GM18505 (cell line): ENCODE measurements around the gene TBCD.

Experiments used
- ATAC-seq: cut with Tn5 transposase; IDR thresholded peaks from one replicate; pipeline ENCODE4 v1.9.1; 2021; ENCODE audit not compliant: unreplicated experiment
- POLR2A ChIP-seq: IDR thresholded peaks from 4 replicates; pipeline ENCODE4 v1.6.1; 2011; ENCODE audit warnings: borderline replicate concordance; ENCODE audit not compliant: insufficient read depth, insufficient read length; ENCODE audit errors: extremely low read depth

The TBCD gene

DNA sequence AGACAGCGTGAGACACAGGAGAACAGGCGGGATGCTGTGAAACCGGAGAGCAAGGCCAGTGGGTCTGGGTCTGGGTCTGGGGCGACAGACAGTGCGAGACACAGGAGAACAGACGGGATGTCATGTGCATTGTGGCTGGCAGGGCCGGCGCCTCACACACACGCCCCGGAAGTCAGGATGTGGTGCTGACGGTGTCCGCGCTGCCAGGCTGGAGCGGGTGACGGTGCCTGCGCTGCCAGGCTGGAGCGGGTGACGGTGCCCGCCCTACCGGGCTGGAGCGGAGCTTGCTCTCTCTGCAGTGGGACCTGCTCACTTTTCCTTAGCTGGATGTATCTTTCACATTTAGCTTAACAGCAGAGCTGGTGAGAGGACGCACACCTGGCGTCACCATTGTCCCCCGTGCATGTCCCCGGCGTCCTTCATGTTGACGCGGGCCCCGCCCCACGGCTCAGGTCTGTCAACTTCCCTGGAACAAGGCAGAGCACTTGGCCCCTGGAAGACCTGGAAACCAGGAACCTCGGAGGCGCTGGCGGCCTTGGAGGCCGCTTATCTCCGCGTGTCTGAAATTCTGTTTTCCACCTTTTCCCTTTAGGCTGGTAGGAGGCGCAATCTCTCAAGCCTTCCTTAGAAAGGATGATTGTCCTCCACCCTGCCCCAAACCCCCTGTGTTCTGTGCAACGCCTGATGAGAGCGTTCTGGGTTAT, 131.0 kb downstream of the TBCD start:
- TF ChIP-seq POLR2A, result no peak
- no peak for ATAC-seq

GRCh38 chr17:82883419-82884031, 131.7 kb downstream of the TBCD start:
- ATAC-seq, result no peak
- no peak for TF ChIP-seq POLR2A

DNA sequence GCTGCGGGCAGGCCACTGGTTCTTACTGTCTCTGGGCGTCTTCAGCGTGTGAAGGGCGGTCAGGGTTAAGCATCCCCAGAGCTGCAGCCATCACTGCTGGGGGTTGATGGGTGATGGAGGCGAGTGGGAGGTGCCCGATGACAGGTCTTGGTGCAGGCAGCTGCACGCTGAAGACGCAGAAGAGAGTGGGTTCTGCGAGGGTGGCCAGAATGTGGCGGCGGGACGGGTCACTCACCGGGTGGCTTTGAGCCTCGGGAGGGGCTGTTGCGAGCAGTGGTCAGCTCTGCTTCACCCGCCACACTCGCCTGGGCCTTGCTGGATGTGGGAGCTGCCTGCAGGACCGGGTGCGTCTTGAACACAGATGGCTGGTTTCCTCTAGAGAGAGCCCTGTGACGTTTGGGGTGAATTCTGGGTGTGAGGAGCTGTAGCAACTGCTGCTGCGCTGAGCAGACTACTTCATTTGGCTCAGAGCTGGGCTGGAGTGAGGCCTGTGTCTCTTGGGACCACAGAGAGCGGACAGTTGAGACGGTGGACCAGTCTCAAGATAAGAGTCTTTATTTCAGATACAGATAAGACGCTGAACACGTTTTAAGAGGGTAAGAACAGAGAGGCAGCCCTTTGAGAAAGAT, 132.6 kb downstream of the TBCD start:
- no peak for TF ChIP-seq POLR2A
- no peak for ATAC-seq

- ATAC-seq, result no peak
- TF ChIP-seq POLR2A, result no peak
Measured at GRCh38 chr17:82884970-82885353, 133.1 kb downstream of the TBCD start.

DNA sequence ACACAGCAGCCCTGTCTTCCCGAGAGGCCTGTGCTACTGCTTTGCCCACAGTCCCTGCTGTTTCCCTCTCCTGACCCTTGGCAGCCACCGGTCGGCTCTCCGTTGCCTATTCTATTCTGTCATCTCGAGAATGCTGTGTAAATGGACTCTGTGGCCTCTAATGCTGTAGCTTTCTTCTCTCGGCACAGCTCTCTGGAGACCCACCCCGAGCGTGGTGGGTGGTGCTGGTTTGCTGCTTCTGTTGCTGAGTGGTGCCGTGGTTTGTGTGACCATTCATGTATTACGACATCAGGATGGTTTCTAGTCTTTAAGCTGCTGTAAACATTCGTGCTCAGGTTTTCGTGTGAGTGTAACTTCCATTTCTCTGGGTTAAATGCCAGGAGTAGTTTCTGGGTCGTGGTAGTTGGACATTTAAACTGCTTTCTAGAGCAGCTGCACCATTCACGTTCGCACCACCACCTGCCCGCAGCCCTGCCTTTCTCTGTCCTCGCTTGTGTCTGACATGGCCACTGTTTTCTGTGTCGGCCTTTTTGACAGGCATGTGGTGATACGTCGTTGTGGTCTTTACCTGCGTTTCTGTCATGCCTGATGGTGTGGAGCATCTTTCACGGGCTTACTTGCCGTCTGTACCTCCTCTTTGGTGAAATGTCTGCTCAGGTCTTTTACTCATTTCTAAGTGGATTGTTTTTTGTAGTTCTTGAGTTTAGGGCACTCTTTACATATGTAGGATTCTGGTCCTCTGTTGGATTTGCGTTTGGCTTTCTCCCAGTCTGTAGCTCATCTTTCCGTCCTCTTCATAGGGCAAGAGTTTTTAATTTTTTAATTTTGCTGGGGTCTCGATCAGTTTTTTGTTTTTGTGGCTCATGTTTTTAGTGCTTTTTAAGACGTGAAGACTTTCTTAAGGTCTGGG, 135.6 kb downstream of the TBCD start:
- TF ChIP-seq POLR2A, result no peak
- ATAC-seq, result no peak

DNA sequence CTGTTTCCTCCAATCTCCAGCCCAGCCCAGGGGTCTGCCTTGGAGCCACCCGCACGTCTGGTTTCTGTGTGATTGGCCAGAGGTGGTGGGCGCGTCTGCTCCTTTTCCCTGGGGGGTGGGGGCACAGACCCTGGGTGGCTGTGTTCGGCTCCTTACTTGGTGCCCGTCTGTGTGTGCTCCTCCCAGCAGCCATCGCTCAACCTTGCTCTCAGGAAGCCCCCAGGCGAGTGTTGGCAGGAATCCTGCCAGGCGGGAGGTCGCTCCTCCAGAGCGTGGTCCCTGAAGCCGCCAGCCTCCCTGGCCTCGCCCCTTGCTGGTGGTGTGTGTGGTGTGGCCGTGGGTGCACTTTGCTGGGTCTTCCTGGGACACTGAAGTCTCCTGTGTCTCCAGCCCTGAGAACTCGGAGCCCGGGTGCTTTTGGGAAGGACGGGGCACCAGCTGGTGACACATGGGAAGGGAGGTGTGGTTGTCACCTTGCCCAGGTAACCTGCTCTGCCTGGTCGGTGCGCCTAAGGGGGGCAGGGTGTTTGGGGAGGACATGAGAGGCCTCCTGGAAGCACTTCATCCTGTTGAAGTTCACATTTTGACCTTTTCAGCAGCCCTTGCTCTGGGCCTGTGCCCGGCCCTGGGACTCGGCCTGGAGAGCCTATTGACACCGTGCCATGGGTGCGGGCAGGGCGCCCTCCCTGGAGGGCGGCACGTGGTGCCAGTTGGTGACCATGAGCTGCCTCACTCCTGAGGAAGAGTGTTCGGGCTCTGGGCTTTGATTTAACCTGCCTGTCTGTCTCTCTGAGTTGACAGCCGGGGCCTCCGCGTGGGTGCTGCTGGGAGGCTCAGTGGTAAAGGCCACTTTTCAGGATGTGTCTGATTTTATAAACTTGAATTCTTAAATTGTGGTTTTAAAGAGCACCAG, 137.0 kb downstream of the TBCD start:
- TF ChIP-seq POLR2A, result no peak
- no peak for ATAC-seq

GRCh38 chr17:82889496-82890338, 137.9 kb downstream of the TBCD start:
- no peak for TF ChIP-seq POLR2A
- no peak for ATAC-seq

- no peak for TF ChIP-seq POLR2A
- no peak for ATAC-seq
Measured at GRCh38 chr17:82890339-82890730, 138.5 kb downstream of the TBCD start.

DNA sequence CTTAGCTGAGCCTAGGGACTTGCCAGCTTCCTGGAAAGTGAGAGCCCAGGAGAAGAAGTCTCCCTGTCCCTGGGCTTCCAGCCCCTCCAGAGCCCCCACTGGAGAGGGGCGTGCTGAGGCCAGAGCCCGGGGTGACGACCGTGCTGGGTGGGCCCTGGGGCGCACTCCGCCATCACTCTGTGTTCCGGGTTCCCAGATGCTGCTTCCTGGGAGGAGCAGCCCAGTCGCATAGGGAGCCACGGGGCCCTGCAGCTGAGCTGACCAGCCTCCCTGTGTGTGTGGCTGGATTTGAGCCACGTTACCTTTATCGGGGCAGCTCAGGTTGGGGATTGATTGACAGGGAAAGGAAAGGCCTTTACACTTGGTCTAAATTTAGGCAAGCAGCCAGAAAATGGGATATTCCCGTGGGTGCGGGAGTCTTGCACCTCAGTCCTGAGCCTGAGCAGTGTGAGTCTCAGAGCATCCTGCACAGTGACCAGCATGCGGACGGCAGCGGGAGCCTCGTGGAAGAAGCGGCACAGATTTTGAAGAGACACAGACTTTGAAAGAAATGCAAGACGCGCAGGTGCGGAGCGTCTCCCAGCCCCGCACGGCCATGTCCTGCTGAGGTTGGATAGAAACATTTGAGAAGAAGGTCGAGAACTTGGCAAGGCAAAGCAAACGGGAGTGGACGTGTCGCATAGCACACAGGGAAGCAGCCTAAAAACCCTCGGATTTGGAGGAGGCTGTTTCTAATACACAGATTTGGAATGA, 139.2 kb downstream of the TBCD start:
- ATAC-seq, result no peak
- no peak for TF ChIP-seq POLR2A

- no peak for TF ChIP-seq POLR2A
- ATAC-seq, result no peak
Measured at GRCh38 chr17:82891911-82892310, 140.0 kb downstream of the TBCD start.
